Uterine smooth muscle cell (primary cell): Measurements from ENCODE around the gene CENPS. TPM values are rescaled to one million over a fixed set of nuclear protein-coding genes. Genes with fewer than 3 reads are reported as not detected.

Source experiments
- total RNA-seq: library from RNA; depleted of rRNA; stranded (reverse); fragments of >200 nt; gene quantifications from 2 replicates; pipeline ENCODE4 v1.2.3, GENCODE V29; 2014

CENPS gene
- 19.7 and 22.4 TPM in 2 replicates for total RNA-seq

GRCh38 chr1:10430216-10431069 is at the start of gene CENPS:
TSS of gene CENPS (plus strand) at chr1:10430433. CDS start at chr1:10430518, 85 bp downstream.

DNA sequence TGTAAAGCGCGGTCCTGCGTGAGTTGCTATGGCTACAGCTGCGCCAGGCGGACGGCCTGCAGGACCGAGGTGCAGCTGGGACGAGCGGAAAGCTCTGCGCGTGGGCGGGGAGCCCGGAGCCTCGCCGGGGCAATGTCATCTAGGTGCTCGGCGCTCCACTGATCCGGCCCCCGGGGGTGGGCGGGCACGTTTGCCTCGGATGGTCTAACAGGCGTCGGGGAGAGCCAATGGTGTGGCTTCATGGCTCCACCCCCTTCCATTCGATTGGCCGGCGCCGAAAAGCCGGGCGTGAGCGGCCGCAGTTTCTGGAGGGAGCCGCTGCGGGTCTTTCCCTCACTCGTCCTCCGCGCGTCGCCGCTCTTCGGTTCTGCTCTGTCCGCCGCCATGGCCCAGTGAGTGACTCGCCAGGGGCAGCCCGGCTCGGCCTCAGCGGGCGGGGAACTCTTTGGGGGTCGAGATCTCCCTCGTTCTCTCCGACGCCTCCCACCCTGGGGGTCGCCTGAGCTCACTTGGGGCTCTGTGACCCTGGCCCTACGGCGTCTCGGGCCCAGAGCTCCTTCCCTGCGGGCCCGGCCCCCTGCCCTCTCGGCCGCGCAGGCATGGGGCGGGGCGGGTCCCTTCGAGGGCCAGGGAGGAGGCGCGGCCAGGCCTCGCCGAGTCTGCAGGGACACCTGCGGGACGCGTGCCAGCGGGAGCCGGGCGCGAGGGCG is 31.3 kb upstream of the CENPS start, which contains the start of gene PGD:
PGD (plus strand) TSS at position 331 of the 710 bp plus-strand sequence; CDS start at position 385, 54 bp downstream.

GRCh38 chr1:10449751-10450150 is 19.5 kb downstream of the CENPS start, which contains the start of gene CORT:
TSS of gene CORT (plus strand) at chr1:10450031. CDS start at chr1:10450224, 193 bp downstream.

GRCh38 chr1:10472220-10473144 is 42.2 kb downstream of the CENPS start, which contains the start of gene DFFA:
TSS of gene DFFA (minus strand) at chr1:10472529. CDS start at chr1:10472458, 71 bp downstream.

GRCh38 chr1:10474613-10475507 is 44.6 kb downstream of the CENPS start, which contains the start of gene PEX14:
TSS of gene PEX14 (plus strand) at chr1:10474950. CDS start at chr1:10474967, 17 bp downstream.

Other genes with a start within 250 kb of the CENPS start
- 34.4 and 38.0 TPM in 2 replicates for gene KIF1B, start 219.9 kb upstream of the CENPS start, total RNA-seq
- gene PGD, start 31.4 kb upstream of the CENPS start, total RNA-seq = 163 and 165 TPM in 2 replicates
- gene CORT, start 19.6 kb downstream of the CENPS start, total RNA-seq = 0.12 TPM in 1 of 2 replicates, not detected in the other
- gene DFFA, start 42.1 kb downstream of the CENPS start, total RNA-seq = 42.4 and 50.4 TPM in 2 replicates
- gene PEX14, start 44.5 kb downstream of the CENPS start, total RNA-seq = 12.0 and 12.5 TPM in 2 replicates